Neural progenitor cell (in vitro differentiated cells): ENCODE measurements around the gene VEZT. TPM values are rescaled to one million over a fixed set of nuclear protein-coding genes. Genes with fewer than 3 reads are reported as not detected.

Experiments used
- DNase-seq: peaks from one replicate; pipeline ENCODE4 v3.0.0-alpha.2; 2016; ENCODE audit warnings: low spot score
- H2AFZ ChIP-seq: fragments of 200-600 bp; sonication (generic); replicated peaks from 2 replicates; pipeline ENCODE4 v1.6.1; 2016; ENCODE audit warnings: antibody characterized with exemption
- H3F3A ChIP-seq: fragments of 200-600 bp; sonication (generic); 2 replicates; pipeline ENCODE4 v1.6.1; 2016; ENCODE audit warnings: antibody characterized with exemption, low read depth
- H3K27ac ChIP-seq: fragments of 200-600 bp; sonication (generic); 2 replicates; pipeline ENCODE4 v1.5.1; 2016; ENCODE audit warnings: mild to moderate bottlenecking
- H3K27me3 ChIP-seq: fragments of 200-600 bp; sonication (generic); 2 replicates; pipeline ENCODE4 v1.6.1; 2016; ENCODE audit warnings: mild to moderate bottlenecking, moderate library complexity
- H3K36me3 ChIP-seq: fragments of 200-600 bp; sonication (generic); 2 replicates; pipeline ENCODE4 v1.5.1; 2016
- H3K4me1 ChIP-seq: fragments of 200-600 bp; sonication (generic); 2 replicates; pipeline ENCODE4 v1.6.1; 2016; ENCODE audit warnings: mixed run types
- H3K4me2 ChIP-seq: fragments of 200-600 bp; sonication (generic); 2 replicates; pipeline ENCODE4 v1.6.1; 2016
- H3K4me3 ChIP-seq: fragments of 200-600 bp; sonication (generic); 2 replicates; pipeline ENCODE4 v1.5.1; 2016
- H3K79me2 ChIP-seq: fragments of 200-600 bp; sonication (generic); 2 replicates; pipeline ENCODE4 v1.6.1; 2016; ENCODE audit warnings: low read depth
- H3K9ac ChIP-seq: fragments of 200-600 bp; sonication (generic); 2 replicates; pipeline ENCODE4 v1.6.1; 2016
- H3K9me3 ChIP-seq: fragments of 200-600 bp; sonication (generic); 2 replicates; pipeline ENCODE4 v1.5.1; 2016; ENCODE audit warnings: low read depth
- H4K20me1 ChIP-seq: fragments of 200-600 bp; sonication (generic); 2 replicates; pipeline ENCODE4 v1.6.1; 2016; ENCODE audit warnings: low read depth
- H3K27ac Mint-ChIP-seq: 3 replicates; pipeline ENCODE4 v1.8.0; 2021; ENCODE audit warnings: mixed read lengths
- H3K27me3 Mint-ChIP-seq: 2 replicates; pipeline ENCODE4 v1.8.0; 2022; ENCODE audit warnings: low read depth, mild to moderate bottlenecking, inconsistent platforms, moderate library complexity, mixed read lengths; ENCODE audit not compliant: insufficient read depth
- H3K36me3 Mint-ChIP-seq: 3 replicates; pipeline ENCODE4 v1.8.0; 2021; ENCODE audit warnings: mixed read lengths
- H3K4me1 Mint-ChIP-seq: 3 replicates; pipeline ENCODE4 v1.8.0; 2021; ENCODE audit warnings: mixed read lengths
- H3K4me3 Mint-ChIP-seq: 3 replicates; pipeline ENCODE4 v1.8.0; 2021; ENCODE audit warnings: mild to moderate bottlenecking, moderate library complexity, mixed read lengths
- H3K9me3 Mint-ChIP-seq: 3 replicates; pipeline ENCODE4 v1.8.0; 2020; ENCODE audit warnings: mixed read lengths
- CTCF ChIP-seq: fragments of 200-600 bp; sonication (generic); IDR thresholded peaks from 2 replicates; pipeline ENCODE4 v1.5.1; 2017; ENCODE audit warnings: antibody characterized with exemption, mild to moderate bottlenecking
- EZH2 ChIP-seq: fragments of 200-600 bp; sonication (generic); IDR thresholded peaks from 2 replicates; pipeline ENCODE4 v1.6.1; 2017; ENCODE audit warnings: antibody characterized with exemption, mild to moderate bottlenecking, moderate library complexity
- EZH2phosphoT487 ChIP-seq: fragments of 200-600 bp; sonication (generic); IDR thresholded peaks from 2 replicates; pipeline ENCODE4 v1.6.1; 2017; ENCODE audit warnings: antibody characterized with exemption
- total RNA-seq: library from RNA; depleted of rRNA; stranded (reverse); fragments of >200 nt; gene quantifications from 2 replicates; pipeline ENCODE4 v1.2.3, GENCODE V29; 2015; ENCODE audit warnings: low replicate concordance

VEZT gene
- total RNA-seq, 1 donor from 2014 or later: 126 TPM

DNA sequence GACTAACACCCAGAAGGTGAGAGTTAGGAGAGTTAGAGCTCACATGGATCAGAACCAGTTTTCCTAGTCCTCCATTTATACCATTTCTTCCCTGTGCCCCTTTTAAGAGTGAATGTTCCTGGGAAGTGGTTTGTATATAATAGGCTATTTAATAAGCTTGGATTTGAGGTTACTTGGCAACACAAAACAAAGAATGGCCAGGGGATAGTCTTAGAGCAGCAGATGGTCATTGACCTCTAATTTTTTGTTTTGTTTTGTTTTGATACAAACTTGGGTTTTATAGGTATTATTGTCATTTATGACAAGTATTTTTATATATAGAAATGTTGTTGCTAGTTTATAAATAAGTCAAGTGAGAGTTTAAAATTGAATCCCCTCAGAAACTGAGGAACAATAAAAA is 35.8 kb downstream of the VEZT start:
- H3K27ac Mint-ChIP-seq: no peak overlapping the region

DNA sequence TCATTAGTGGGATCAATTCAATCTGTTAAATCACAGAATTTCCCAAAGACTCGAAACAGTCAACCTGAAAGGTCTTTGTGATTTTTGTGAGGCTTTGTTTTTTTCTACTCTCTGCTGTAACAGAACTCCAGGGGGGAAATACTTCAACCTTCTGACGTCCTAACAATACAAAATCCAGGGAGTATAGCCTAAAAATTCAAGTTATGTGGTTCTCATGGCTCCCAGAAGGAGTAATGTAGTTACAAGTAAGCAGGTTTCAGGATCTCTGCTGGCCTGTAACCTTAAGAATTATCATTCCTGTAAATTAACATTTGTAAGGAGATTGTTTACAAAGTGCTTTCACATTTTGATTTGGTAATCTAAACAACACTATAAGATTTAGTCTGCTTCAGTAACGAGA is 39.9 kb downstream of the VEZT start:
- peaks cover 13% of the 10 kb centered on the region for H4K20me1 ChIP-seq
- H3K4me3 ChIP-seq: no peak overlapping the region
- DNase-seq: peak; percentile 5
- TF ChIP-seq EZH2 (no peak), CTCF (no peak), EZH2phosphoT487 (no peak)
- H3K4me1 ChIP-seq: no peaks in the 10 kb centered on the region
- no peaks in the 10 kb centered on the region for H3F3A ChIP-seq
- no peaks in the 10 kb centered on the region for H3K27me3 Mint-ChIP-seq
- no peaks in the 10 kb centered on the region for H3K9me3 Mint-ChIP-seq
- no peak overlapping the region for H3K4me2 ChIP-seq
- H3K79me2 ChIP-seq: peaks cover 34% of the 10 kb centered on the region
- H3K27me3 ChIP-seq: no peaks in the 10 kb centered on the region
- peak overlapping the region; percentile 14 for H3K27ac ChIP-seq
- H3K36me3 ChIP-seq: peaks cover 31% of the 10 kb centered on the region
- H3K27ac Mint-ChIP-seq: no peak overlapping the region
- H3K36me3 Mint-ChIP-seq: peaks cover 30% of the 10 kb centered on the region
- no peak overlapping the region for H3K9ac ChIP-seq
- no peak overlapping the region for H2AFZ ChIP-seq
- no peak overlapping the region for H3K4me3 Mint-ChIP-seq
- no peaks in the 10 kb centered on the region for H3K9me3 ChIP-seq
- peaks cover 6% of the 10 kb centered on the region for H3K4me1 Mint-ChIP-seq

More for the DNA sequence above, 35.8 kb downstream of the VEZT start:
- peaks cover 35% of the 10 kb centered on the region for H4K20me1 ChIP-seq
- H3K27ac ChIP-seq: no peak overlapping the region
- DNase-seq: no peak
- TF ChIP-seq EZH2 (no peak), CTCF (no peak), EZH2phosphoT487 (no peak)
- no peak overlapping the region for H3K4me3 ChIP-seq
- Mint-ChIP-seq H3K9me3 (no peaks in the 10 kb centered on the region), H3K36me3 (peaks cover 34% of the 10 kb centered on the region), H3K4me3 (no peak overlapping the region), H3K4me1 (peaks cover 12% of the 10 kb centered on the region), H3K27me3 (no peaks in the 10 kb centered on the region)
- peaks cover 8% of the 10 kb centered on the region for H3K4me1 ChIP-seq
- H3F3A ChIP-seq: no peaks in the 10 kb centered on the region
- H3K79me2 ChIP-seq: peaks cover 74% of the 10 kb centered on the region
- H3K9ac ChIP-seq: no peak overlapping the region
- no peak overlapping the region for H3K4me2 ChIP-seq
- H3K36me3 ChIP-seq: peaks cover 18% of the 10 kb centered on the region
- no peak overlapping the region for H2AFZ ChIP-seq
- no peaks in the 10 kb centered on the region for H3K27me3 ChIP-seq
- no peaks in the 10 kb centered on the region for H3K9me3 ChIP-seq

- H3K9me3 Mint-ChIP-seq: no peaks in the 10 kb centered on the region
- Histone ChIP-seq H3K9ac (no peak overlapping the region), H3K36me3 (peaks cover 35% of the 10 kb centered on the region), H3K27ac (no peak overlapping the region), H3K4me2 (no peak overlapping the region), H3K9me3 (no peaks in the 10 kb centered on the region), H3K79me2 (peaks cover 28% of the 10 kb centered on the region), H4K20me1 (peaks cover 13% of the 10 kb centered on the region), H3F3A (no peaks in the 10 kb centered on the region), H3K4me3 (no peak overlapping the region), H3K27me3 (no peaks in the 10 kb centered on the region), H2AFZ (no peak overlapping the region), H3K4me1 (no peaks in the 10 kb centered on the region)
- peaks cover 32% of the 10 kb centered on the region for H3K36me3 Mint-ChIP-seq
- DNase-seq: no peak
- no peak for TF ChIP-seq EZH2
- no peak for TF ChIP-seq CTCF
- no peak for TF ChIP-seq EZH2phosphoT487
- no peak overlapping the region for H3K27ac Mint-ChIP-seq
- H3K4me1 Mint-ChIP-seq: peaks cover 4% of the 10 kb centered on the region
- no peak overlapping the region for H3K4me3 Mint-ChIP-seq
- no peaks in the 10 kb centered on the region for H3K27me3 Mint-ChIP-seq
Measured at GRCh38 chr12:95258151-95258550, 40.5 kb downstream of the VEZT start.
